ENCODE data around the gene RAB44. TPM values are rescaled to one million over a fixed set of nuclear protein-coding genes. Genes with fewer than 3 reads are reported as not detected.

RAB44 gene
- total RNA-seq, 1 experiment from 2014 or later, result 0.11 TPM

DNA sequence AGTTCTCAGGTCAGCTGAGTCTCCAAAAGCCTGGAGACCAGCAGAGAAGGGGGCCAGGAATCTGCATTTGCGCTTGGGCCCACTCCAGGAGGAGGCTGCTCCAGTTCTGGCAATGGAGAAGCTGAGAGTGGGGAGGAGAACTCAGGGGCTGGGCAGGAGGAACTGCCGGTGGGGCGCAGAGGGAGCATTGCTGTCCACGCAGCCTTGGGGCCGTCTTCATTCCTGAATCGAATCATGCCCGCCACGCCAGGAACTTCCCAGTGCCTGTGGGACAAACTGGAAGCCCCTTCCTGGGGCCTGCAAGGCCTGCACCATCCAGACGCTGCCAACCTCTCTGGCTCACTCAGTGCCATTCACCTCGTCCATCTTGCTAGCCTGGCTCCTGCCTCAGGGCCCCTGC, 16.9 kb downstream of the RAB44 start:
- no peak for ATAC-seq
- Mint-ChIP-seq H3K4me1 (no peaks in the 10 kb centered on the region), H3K36me3 (no peaks in the 10 kb centered on the region), H3K9me3 (no peaks in the 10 kb centered on the region), H3K27me3 (ENCODE audit: low read depth) (no peaks in the 10 kb centered on the region), H3K27ac (no peak overlapping the region), H3K4me3 (no peak overlapping the region)
- DNase-seq (ENCODE audit: low spot score), result no peak
- ChIA-PET POLR2A (no interaction called here), CTCF (interaction anchor here (0.6 kb wide), 1 partner anchor 99 kb away, joined by 3 read pairs; no protein-coding TSS in a partner anchor)
- TF ChIP-seq, protein P1, sequence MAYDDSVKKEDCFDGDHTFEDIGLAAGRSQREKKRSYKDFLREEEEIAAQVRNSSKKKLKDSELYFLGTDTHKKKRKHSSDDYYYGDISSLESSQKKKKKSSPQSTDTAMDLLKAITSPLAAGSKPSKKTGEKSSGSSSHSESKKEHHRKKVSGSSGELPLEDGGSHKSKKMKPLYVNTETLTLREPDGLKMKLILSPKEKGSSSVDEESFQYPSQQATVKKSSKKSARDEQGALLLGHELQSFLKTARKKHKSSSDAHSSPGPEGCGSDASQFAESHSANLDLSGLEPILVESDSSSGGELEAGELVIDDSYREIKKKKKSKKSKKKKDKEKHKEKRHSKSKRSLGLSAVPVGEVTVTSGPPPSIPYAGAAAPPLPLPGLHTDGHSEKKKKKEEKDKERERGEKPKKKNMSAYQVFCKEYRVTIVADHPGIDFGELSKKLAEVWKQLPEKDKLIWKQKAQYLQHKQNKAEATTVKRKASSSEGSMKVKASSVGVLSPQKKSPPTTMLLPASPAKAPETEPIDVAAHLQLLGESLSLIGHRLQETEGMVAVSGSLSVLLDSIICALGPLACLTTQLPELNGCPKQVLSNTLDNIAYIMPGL (CRISPR knock-in tag; IDR thresholded peaks at IDR 0.05), result no peak
- TF ChIP-seq, protein P2, sequence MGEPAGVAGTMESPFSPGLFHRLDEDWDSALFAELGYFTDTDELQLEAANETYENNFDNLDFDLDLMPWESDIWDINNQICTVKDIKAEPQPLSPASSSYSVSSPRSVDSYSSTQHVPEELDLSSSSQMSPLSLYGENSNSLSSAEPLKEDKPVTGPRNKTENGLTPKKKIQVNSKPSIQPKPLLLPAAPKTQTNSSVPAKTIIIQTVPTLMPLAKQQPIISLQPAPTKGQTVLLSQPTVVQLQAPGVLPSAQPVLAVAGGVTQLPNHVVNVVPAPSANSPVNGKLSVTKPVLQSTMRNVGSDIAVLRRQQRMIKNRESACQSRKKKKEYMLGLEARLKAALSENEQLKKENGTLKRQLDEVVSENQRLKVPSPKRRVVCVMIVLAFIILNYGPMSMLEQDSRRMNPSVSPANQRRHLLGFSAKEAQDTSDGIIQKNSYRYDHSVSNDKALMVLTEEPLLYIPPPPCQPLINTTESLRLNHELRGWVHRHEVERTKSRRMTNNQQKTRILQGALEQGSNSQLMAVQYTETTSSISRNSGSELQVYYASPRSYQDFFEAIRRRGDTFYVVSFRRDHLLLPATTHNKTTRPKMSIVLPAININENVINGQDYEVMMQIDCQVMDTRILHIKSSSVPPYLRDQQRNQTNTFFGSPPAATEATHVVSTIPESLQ (CRISPR knock-in tag; IDR thresholded peaks at IDR 0.05), result no peak
- TF ChIP-seq, protein P3, sequence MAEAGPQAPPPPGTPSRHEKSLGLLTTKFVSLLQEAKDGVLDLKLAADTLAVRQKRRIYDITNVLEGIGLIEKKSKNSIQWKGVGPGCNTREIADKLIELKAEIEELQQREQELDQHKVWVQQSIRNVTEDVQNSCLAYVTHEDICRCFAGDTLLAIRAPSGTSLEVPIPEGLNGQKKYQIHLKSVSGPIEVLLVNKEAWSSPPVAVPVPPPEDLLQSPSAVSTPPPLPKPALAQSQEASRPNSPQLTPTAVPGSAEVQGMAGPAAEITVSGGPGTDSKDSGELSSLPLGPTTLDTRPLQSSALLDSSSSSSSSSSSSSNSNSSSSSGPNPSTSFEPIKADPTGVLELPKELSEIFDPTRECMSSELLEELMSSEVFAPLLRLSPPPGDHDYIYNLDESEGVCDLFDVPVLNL (CRISPR knock-in tag; IDR thresholded peaks at IDR 0.05; ENCODE audit: borderline replicate concordance, low read depth), result no peak
- TF ChIP-seq, protein P4, sequence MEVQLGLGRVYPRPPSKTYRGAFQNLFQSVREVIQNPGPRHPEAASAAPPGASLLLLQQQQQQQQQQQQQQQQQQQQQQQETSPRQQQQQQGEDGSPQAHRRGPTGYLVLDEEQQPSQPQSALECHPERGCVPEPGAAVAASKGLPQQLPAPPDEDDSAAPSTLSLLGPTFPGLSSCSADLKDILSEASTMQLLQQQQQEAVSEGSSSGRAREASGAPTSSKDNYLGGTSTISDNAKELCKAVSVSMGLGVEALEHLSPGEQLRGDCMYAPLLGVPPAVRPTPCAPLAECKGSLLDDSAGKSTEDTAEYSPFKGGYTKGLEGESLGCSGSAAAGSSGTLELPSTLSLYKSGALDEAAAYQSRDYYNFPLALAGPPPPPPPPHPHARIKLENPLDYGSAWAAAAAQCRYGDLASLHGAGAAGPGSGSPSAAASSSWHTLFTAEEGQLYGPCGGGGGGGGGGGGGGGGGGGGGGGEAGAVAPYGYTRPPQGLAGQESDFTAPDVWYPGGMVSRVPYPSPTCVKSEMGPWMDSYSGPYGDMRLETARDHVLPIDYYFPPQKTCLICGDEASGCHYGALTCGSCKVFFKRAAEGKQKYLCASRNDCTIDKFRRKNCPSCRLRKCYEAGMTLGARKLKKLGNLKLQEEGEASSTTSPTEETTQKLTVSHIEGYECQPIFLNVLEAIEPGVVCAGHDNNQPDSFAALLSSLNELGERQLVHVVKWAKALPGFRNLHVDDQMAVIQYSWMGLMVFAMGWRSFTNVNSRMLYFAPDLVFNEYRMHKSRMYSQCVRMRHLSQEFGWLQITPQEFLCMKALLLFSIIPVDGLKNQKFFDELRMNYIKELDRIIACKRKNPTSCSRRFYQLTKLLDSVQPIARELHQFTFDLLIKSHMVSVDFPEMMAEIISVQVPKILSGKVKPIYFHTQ (CRISPR knock-in tag; IDR thresholded peaks at IDR 0.05), result no peak
- TF ChIP-seq, protein P5, sequence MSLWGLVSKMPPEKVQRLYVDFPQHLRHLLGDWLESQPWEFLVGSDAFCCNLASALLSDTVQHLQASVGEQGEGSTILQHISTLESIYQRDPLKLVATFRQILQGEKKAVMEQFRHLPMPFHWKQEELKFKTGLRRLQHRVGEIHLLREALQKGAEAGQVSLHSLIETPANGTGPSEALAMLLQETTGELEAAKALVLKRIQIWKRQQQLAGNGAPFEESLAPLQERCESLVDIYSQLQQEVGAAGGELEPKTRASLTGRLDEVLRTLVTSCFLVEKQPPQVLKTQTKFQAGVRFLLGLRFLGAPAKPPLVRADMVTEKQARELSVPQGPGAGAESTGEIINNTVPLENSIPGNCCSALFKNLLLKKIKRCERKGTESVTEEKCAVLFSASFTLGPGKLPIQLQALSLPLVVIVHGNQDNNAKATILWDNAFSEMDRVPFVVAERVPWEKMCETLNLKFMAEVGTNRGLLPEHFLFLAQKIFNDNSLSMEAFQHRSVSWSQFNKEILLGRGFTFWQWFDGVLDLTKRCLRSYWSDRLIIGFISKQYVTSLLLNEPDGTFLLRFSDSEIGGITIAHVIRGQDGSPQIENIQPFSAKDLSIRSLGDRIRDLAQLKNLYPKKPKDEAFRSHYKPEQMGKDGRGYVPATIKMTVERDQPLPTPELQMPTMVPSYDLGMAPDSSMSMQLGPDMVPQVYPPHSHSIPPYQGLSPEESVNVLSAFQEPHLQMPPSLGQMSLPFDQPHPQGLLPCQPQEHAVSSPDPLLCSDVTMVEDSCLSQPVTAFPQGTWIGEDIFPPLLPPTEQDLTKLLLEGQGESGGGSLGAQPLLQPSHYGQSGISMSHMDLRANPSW (CRISPR knock-in tag; conservative IDR thresholded peaks at IDR 0.05; ENCODE audit: low read depth), result no peak
- TF ChIP-seq TEAD4 (CRISPR knock-in tag; IDR thresholded peaks at IDR 0.05) (no peak), SP1 (CRISPR knock-in tag; conservative IDR thresholded peaks at IDR 0.05) (no peak), OVOL2 (CRISPR knock-in tag; IDR thresholded peaks at IDR 0.05; ENCODE audit: borderline replicate concordance) (no peak), NFATC4 (CRISPR knock-in tag; IDR thresholded peaks at IDR 0.05) (no peak), ZNF423 (CRISPR knock-in tag; IDR thresholded peaks at IDR 0.05) (no peak), NFE2L1 (CRISPR knock-in tag; IDR thresholded peaks at IDR 0.05) (no peak), SMAD3 (CRISPR knock-in tag; IDR thresholded peaks at IDR 0.05; ENCODE audit: borderline replicate concordance) (no peak), FOXJ3 (CRISPR knock-in tag; IDR thresholded peaks at IDR 0.05; ENCODE audit: borderline replicate concordance) (no peak), ZNF671 (CRISPR knock-in tag; IDR thresholded peaks at IDR 0.05) (no peak), CREB1 (CRISPR knock-in tag; IDR thresholded peaks at IDR 0.05) (no peak), NR3C1 (CRISPR knock-in tag; conservative IDR thresholded peaks at IDR 0.05; ENCODE audit: low read depth) (no peak)
- TF ChIP-seq, protein P6, sequence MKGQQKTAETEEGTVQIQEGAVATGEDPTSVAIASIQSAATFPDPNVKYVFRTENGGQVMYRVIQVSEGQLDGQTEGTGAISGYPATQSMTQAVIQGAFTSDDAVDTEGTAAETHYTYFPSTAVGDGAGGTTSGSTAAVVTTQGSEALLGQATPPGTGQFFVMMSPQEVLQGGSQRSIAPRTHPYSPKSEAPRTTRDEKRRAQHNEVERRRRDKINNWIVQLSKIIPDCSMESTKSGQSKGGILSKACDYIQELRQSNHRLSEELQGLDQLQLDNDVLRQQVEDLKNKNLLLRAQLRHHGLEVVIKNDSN (CRISPR knock-in tag; IDR thresholded peaks at IDR 0.05), result no peak
- TF ChIP-seq, protein P7, sequence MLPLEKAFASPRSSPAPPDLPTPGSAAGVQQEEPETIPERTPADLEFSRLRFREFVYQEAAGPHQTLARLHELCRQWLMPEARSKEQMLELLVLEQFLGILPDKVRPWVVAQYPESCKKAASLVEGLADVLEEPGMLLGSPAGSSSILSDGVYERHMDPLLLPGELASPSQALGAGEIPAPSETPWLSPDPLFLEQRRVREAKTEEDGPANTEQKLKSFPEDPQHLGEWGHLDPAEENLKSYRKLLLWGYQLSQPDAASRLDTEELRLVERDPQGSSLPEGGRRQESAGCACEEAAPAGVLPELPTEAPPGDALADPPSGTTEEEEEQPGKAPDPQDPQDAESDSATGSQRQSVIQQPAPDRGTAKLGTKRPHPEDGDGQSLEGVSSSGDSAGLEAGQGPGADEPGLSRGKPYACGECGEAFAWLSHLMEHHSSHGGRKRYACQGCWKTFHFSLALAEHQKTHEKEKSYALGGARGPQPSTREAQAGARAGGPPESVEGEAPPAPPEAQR (CRISPR knock-in tag; IDR thresholded peaks at IDR 0.05), result no peak
- TF ChIP-seq, protein P8, sequence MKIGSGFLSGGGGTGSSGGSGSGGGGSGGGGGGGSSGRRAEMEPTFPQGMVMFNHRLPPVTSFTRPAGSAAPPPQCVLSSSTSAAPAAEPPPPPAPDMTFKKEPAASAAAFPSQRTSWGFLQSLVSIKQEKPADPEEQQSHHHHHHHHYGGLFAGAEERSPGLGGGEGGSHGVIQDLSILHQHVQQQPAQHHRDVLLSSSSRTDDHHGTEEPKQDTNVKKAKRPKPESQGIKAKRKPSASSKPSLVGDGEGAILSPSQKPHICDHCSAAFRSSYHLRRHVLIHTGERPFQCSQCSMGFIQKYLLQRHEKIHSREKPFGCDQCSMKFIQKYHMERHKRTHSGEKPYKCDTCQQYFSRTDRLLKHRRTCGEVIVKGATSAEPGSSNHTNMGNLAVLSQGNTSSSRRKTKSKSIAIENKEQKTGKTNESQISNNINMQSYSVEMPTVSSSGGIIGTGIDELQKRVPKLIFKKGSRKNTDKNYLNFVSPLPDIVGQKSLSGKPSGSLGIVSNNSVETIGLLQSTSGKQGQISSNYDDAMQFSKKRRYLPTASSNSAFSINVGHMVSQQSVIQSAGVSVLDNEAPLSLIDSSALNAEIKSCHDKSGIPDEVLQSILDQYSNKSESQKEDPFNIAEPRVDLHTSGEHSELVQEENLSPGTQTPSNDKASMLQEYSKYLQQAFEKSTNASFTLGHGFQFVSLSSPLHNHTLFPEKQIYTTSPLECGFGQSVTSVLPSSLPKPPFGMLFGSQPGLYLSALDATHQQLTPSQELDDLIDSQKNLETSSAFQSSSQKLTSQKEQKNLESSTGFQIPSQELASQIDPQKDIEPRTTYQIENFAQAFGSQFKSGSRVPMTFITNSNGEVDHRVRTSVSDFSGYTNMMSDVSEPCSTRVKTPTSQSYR (CRISPR knock-in tag; IDR thresholded peaks at IDR 0.05), result no peak
- TF ChIP-seq, protein P9, sequence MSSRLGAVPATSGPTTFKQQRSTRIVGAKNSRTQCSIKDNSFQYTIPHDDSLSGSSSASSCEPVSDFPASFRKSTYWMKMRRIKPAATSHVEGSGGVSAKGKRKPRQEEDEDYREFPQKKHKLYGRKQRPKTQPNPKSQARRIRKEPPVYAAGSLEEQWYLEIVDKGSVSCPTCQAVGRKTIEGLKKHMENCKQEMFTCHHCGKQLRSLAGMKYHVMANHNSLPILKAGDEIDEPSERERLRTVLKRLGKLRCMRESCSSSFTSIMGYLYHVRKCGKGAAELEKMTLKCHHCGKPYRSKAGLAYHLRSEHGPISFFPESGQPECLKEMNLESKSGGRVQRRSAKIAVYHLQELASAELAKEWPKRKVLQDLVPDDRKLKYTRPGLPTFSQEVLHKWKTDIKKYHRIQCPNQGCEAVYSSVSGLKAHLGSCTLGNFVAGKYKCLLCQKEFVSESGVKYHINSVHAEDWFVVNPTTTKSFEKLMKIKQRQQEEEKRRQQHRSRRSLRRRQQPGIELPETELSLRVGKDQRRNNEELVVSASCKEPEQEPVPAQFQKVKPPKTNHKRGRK (CRISPR knock-in tag; IDR thresholded peaks at IDR 0.05; ENCODE audit: borderline replicate concordance), result no peak

Data from WTC11 (cell line).